GM15510 (cell line): ENCODE data around the gene CSPG4.

Experiments used
- POLR2A ChIP-seq: IDR thresholded peaks from 3 replicates; pipeline ENCODE4 v1.6.1; 2011; ENCODE audit warnings: borderline replicate concordance; ENCODE audit not compliant: insufficient read length; ENCODE audit errors: extremely low read depth

The CSPG4 gene

DNA sequence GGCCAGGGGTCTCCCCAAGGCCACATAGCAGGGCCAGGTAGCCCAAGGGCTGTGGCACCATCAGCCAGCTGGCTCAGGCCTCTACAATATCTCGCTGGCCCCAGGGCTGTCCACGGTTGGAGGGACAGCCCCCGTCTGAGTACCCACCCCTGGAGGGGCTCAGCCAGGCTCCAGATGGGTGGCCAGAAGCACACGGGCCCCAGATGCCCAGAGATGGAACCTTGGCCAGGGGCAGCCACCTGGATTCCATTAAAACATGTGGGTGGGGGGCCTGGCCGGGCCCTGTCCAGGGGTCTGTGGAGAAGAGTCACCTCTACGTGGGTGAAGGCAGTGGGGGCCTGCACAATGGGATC lies 8.4 kb downstream of the CSPG4 start:
- no peak for TF ChIP-seq POLR2A

DNA sequence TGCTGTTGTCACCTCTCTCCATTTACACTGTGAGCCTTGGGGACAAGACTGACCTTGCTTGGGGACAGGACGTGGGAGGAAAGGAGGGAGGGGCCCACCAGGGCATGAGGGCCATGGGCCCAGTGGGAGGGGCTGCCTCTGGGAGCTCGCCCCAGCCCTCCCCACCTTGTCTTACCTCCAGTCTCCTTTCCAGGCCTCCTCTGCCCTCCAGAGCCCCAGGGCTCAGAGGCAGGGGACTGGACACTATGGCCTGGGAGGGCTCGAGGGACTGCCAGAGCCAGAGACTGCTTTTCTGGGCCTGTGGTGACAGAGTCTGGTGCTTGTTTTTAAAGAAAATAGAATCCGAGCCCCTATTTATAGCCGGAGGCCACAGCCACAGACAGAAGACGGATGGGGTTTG lies 10.2 kb downstream of the CSPG4 start:
- TF ChIP-seq POLR2A, result no peak

DNA sequence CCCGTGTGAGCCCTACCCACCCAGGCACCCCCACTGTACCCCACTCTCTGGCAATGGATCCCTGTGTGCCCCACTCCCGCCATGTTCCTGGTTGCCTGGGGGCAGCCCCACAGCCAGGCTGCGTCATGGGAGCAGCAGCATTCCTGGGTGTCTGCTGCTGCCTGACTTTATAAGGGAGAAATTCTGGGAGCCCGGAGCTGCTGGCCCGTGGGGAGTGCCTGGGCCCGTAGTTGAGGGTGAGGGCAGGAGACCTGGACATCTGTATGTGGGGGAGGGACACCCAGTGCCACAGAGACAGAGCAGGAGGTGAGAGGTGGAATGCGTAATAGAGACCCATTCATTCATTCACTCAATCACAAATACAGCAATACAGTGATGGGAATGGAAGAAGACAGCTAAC lies 15.1 kb downstream of the CSPG4 start:
- no peak for TF ChIP-seq POLR2A

DNA sequence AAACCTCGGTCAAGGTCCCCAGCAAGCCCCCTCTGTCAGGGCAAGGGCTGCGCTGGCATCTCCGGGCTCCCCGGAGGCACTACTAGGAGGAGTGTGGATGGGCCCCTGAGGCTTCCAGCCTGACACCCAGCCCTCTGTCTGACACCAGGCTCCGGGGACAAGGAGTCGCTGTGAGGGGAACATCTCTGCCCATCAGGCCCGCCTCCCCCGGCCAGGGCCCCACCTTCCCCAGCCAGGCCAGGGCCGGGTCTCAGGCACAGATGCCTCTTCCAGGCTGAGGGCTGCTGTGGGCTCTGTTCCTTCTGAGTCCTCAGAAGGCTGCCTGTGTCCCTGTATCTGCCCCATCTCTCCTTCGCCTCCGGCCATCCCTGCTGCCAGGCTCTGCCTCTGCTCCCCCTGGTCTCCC lies 15.8 kb downstream of the CSPG4 start:
- no peak for TF ChIP-seq POLR2A

DNA sequence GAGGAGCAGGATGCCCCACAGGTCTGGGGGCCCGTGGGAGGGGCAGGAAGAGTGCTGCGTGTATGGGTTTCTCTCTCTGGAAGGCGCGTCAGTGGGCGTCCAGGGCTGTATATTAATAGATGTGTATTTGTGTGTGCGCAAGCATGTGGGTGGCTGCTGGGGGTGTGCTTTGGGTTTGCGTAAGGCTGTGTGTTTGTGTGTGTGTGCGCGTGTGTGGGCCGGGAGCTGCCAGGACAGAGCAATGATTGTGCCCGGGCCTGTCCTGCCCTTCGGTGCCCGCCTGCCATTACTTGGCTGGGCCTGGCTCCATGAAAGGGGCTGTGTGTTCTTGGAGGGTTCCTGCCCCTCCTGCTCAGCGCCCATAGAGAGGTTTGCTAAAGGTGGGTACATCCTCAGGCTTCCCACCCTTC lies 16.3 kb downstream of the CSPG4 start:
- TF ChIP-seq POLR2A, result peak; percentile 26

DNA sequence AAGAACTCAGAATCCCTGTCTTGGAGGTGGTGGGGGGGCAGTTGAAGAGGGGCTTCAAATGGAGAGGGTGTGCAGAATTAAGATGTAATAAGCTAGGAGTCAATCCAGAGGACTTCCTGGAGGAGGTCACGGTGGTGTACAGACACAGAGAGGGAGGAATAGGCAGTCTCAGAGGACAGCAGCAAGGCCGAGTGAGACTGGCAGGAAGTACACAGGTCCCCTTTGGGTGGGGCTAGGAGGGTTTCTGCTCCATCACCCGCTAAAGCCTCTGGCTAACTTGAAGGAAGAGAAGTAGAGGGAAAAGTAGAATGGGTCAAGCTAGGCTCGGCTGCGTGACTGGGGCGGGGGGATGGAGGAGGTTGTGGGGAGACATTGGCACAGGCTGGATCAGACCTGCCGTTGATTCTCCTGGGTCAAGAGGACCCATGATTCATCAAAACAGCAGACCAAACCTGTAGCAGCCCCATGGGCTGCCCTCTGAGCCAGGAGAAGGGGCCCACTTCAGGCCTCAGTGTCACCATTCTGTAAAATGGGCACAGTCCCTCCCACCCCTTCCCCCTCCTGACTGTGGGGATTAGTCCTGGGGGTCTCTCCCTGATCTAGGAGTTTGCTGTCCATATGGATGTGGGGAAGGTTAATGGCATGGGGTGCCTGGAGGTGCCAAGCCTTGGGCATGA lies 16.9 kb downstream of the CSPG4 start:
- TF ChIP-seq POLR2A, result no peak

DNA sequence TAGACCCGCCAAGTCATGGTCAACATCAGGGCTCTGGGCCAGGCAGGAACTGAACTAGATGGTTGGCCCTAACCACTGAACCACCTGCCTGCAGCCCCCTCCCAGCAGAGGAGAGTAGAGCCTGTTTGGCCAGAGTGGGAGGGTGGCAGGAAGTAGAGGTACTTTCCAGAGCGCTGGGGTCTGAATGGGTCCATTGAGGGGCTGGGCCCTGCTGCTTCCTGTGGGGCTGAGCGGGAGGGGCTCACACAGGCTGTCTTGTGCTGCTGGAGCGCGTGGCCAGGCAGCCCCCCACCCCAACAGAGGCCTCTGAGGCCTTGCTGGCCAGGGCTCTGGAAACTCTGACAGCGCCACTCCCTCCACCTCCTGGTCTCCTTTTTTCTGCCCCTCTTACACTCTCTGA lies 17.4 kb downstream of the CSPG4 start:
- no peak for TF ChIP-seq POLR2A

DNA sequence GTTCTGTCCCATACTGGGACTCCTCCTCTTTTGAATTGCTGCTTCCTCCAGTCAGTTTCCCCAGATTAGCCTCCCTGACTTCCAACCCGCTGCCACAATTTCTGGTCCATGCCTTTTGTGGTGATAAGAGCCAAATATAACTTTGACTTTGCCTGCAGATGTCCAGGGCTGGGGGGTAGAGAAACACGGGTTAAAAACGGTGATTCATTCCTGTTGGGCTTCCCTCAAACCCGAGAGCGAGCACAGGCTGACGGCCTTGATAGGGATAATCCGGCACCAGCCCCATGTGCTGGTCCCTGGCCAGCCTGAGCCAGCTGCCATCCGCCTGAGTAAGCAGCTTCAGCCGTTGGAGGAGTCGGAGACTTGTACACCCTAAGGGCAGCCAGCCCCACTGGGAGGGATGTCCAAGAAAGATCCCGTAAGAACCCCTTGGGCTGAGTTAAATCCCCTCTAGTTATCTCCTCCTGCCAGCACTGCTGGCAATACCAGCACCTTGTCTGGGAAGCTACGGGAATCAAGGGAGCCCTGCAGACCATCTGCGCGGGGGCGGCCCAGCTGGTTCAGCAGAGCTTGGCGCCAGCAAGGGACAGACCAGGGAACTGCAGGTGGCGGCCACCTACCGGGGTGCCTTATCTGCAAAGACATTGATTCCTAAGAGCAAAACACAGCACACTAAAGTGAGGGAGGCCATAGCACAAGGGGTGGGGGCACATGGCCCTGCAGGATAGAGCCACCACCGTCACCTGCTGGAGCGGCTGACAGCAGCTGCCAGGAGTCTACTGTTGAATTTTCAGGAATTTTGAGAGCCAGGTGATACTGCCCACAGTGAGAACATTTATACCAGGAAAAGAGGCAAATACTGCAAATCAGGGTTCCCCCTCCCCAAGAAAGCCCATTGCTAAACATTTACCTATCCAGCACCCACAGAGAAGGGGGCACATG lies 18.1 kb downstream of the CSPG4 start:
- no peak for TF ChIP-seq POLR2A

DNA sequence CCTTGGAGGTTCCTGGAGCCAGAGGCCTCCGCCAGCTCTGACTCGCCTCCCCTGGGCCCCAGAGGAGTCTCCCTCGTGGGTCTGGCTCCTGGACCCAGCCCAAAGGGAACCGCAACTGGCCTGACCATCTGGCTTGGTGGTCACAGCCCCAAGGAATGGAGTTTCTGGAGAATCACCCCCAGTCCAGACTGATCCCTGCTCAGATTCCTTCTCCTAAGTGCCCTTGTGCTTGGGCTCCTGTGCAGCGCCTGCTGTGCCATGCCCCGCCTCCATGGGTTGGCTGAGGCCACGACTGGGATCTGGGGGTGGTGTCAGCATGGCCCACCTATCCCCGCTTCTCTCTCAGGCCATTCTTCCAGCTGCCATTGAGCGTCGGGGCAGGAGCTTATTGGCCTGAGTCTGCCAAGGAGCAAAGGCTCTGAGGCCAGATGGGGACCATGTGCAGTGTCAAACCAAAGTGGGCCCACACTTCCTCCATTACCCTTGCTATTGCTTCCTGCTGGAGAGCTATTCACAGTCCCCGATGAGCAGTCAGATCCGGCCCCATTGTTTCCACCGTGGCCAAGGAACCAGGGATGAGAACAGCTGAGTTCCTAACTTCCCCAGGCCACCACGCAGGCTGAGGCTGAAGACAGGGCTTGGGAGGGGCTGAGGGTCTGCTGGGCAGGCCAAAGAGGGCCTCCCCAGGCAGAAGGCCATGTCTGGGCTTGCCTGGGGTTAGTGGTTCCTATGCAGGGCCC lies 19.0 kb downstream of the CSPG4 start:
- TF ChIP-seq POLR2A, result no peak

DNA sequence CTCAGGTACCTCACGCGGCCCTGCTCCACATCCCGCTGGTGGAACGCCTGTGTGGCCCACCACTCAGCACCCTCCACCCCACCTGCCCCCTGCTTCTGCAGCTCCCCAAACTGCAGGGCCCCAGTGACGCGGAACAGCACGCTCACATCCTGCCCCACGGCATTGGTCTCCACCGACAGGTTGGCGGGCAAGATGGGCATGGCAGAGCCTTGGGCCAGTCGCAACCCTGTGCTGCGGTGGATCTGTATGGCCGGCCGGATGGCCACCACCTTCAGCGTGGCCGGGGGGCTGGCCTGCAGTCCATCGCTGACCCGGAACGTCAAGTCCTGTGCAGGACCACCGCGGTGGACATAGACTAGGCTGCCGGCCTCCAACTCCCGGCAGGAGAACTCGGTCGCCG lies 23.8 kb downstream of the CSPG4 start:
- TF ChIP-seq POLR2A, result no peak

DNA sequence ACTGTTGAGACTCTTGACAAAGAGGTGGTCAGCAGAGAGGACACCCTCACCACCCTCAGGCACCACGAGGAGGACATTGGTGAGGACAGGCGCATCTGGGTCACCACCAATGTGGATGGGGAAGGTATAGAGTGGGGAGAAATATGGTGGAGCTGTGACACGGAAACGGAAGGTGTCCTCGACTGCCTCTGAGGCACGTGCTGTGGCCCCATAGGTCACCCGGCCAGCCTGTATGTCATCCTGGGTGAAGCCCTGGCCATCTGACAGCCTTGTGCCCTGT lies 24.4 kb downstream of the CSPG4 start:
- TF ChIP-seq POLR2A, result no peak

DNA sequence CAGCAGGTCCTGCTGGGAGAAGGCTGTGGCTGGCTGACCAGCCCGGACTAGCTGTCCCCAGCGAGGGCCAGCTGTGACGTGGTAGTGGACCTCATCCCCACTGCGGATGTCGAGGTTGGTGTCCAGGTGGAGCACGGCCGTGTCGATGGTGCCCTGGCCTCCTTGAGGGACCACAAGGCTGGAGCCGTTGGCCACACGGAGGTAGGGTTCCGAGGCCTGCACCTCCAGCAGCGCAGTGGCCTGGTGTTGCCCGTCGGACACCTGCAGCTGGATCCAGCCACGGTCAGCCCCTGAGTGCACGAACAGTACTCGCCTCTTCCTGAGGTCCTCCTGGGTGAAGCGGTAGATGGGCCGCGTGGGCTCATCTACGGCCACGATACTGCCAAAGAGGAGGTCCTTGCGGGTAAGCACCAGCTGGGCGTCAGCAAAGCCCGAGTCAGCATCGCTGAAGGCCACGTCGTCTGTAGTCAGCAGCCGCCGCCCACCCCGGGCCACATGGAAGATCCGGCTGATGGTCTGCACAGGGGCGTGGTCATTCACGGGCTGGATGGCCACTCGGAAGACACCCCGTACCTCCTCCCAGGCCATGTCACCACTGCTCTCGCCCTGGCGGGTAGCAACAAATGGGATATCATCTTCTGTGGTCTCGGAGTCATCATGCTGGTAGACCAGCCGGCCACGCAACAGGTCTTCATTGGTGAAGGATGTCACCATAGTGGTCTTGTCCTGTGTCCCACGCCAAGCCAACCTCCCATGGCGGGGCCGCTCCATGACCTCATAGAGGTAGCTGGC lies 25.0 kb downstream of the CSPG4 start:
- TF ChIP-seq POLR2A, result no peak

DNA sequence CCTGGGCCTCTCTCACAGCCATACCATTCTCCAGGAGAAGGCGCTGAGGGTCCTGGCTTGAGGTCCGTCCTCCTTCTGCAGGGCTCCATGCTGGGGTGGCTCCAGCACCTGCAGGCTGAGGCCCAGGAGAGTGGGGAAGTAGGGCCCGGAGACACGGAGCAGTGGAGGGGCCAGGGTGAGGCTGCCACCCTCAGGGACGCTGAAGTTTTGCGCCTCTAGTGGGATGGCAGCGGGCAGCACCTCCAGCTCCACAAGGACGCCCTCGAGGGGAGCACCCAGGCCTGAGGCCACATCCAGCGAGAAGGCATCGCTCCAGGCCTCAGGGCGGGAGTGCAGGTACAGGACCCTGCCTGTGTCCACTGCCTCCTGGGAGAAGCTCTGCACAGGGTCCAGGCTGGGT lies 27.5 kb downstream of the CSPG4 start:
- TF ChIP-seq POLR2A, result no peak

DNA sequence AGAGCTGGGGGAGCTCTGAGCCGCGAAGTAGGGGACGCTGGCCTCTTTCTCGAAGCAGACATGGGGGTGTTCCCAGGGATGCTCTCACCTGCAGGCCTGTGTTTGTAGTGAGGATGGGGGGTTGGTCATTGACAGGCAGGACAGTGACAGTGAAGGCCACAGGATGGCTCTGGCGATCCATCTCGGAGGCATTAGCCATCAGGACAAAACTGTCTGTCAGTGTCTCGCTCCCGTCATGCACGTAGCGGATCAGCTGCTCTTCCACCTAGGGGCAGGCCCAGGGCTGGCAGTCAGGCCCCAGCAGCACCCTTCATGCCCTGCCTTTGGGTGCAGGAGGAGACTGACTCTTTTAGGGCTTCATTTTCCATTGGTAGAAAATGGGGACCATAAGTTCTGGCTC lies 28.0 kb downstream of the CSPG4 start:
- no peak for TF ChIP-seq POLR2A

DNA sequence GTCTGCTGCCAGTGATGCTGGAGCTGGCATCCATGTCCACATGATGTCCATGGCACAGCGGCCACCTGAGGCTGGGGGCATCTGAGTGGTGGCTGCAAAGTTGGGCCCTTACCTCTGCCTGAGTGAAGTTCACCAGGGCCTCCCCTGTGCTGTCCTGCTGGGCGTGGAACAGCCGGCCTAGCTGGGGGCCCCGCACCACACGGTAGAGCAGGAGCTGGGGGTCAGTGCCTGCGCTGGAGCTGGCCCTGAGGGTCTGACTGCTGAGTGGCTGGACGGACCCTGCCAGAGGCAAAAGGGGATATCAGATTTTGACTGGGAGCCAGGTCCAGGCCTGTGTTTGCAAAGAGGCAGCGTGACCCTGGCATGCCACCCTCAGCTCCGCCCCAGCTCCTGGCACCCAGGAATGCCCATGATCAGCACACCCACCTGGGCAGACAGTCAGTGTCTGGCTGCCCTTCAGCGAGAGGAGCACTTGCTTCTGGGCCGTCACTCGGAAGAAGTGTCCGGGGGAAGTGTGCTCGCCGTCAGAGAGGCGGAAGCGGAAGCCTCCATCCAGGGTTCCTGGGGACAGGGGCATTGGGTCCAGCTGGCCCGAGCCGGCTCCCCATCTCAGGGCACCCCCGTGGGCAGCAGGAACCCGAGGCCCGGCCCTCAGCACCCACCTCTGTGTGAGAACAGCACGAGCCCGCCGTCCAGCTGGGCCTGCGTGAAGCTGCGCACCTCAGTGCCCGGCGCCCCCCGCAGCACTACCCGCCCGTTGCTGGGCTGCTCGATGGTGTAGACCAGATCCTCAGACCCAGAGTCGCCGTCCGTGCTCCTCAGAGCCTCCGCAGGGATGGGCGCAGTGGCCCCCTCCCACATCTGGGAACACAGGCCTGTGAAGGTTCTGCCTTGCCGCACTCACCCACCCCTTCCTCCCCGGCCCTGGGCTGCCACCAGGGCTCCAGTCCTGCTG lies 30.2 kb downstream of the CSPG4 start:
- TF ChIP-seq POLR2A, result no peak
